Mucosa of descending colon (tissue), 3 donors: ENCODE measurements around the gene ASRGL1. TPM values are rescaled to one million over a fixed set of nuclear protein-coding genes. Genes with fewer than 3 reads are reported as not detected.

Experiments
- ATAC-seq: fragments of 200-7000 bp; cut with Tn5 transposase; one replicate; pipeline ENCODE4 v1.9.1; 2020; ENCODE audit warnings: mild to moderate bottlenecking, moderate library complexity
- DNase-seq, 3 donors: peaks; one replicate each; pipeline ENCODE4 v3.0.0-alpha.2; 2020
- H3K36me3 ChIP-seq: fragments of 200-600 bp; one replicate; pipeline ENCODE4 v1.8.0; 2021; ENCODE audit warnings: low read depth, mild to moderate bottlenecking
- H3K4me1 ChIP-seq: fragments of 200-600 bp; one replicate; pipeline ENCODE4 v1.8.0; 2021; ENCODE audit warnings: low read depth, mild to moderate bottlenecking
- H3K4me3 ChIP-seq: fragments of 200-600 bp; one replicate; pipeline ENCODE4 v1.8.0; 2021; ENCODE audit warnings: mild to moderate bottlenecking
- H3K9me3 ChIP-seq: fragments of 200-600 bp; one replicate; pipeline ENCODE4 v1.8.0; 2021; ENCODE audit warnings: mild to moderate bottlenecking
- intact Hi-C, 2 donors: fragments of 100-400 bp; cut with DNase I in 1 of 2; cut with micrococcal nuclease in 1 of 2; formaldehyde crosslinking; loops; one replicate each; pipeline versions ENCODE4 v1.11.0 to v1.11.1; 2022; cut with DNase I, micrococcal nuclease
- total RNA-seq, 3 donors: library from RNA; stranded (reverse); fragmentation: NEBNext Ultra II Directional in 2 of 3; extraction: Animal tissue kit (Norgen Biotek cat#: 25700) in 2 of 3; gene quantifications; one replicate each; pipeline versions ENCODE4 v1.2.1 to v1.2.4, GENCODE V29; 2021 to 2023
- TF ChIP-seq, protein P1 (sequence below): fragments of 200-600 bp; IDR thresholded peaks from one replicate; pipeline ENCODE4 v1.8.0; 2022; ENCODE audit warnings: antibody characterized with exemption, mild to moderate bottlenecking
- donor health status: DM: no; HTN: no; CAD: no; lungs with moderate emphysema.
- donor health status: DM: no; HTN: no; CAD: no.
- donor health status: DM: no; HTN: yes; CAD: no.

Gene ASRGL1
- total RNA-seq, 3 donors from 2014 or later = 12.2 to 66.7 (median 13.9) TPM

DNA sequence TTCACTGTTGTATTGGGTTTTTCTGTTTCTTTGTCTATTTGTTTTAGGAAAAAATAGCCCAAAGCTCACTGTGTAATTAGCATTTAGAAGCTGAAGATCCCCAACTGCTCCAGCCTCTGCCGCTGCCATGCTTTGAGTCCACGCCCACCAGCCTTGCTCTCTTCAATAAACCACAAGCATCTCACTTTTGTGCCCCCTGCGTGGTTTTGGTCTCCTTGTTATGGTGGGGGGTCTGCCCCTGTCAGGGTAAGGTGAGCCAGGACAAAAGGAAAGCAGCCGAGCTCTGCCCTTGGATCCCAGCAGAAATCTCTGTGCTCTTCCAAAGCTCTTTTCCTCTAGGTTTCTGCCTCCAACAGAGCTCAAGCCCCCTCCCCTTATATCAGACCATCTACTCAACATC is 85.8 kb downstream of the ASRGL1 start:
- DNase-seq (no peak), ATAC-seq (no peak)
- intact Hi-C loops = loop anchor here (5.0 kb wide), 2 partner anchors 119 to 134 kb away; no protein-coding TSS in a partner anchor
- TF ChIP-seq, protein P1, sequence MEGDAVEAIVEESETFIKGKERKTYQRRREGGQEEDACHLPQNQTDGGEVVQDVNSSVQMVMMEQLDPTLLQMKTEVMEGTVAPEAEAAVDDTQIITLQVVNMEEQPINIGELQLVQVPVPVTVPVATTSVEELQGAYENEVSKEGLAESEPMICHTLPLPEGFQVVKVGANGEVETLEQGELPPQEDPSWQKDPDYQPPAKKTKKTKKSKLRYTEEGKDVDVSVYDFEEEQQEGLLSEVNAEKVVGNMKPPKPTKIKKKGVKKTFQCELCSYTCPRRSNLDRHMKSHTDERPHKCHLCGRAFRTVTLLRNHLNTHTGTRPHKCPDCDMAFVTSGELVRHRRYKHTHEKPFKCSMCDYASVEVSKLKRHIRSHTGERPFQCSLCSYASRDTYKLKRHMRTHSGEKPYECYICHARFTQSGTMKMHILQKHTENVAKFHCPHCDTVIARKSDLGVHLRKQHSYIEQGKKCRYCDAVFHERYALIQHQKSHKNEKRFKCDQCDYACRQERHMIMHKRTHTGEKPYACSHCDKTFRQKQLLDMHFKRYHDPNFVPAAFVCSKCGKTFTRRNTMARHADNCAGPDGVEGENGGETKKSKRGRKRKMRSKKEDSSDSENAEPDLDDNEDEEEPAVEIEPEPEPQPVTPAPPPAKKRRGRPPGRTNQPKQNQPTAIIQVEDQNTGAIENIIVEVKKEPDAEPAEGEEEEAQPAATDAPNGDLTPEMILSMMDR = no peak
- Histone ChIP-seq H3K36me3 (no peaks in the 10 kb centered on the region), H3K4me3 (no peak overlapping the region), H3K4me1 (peaks cover 10% of the 10 kb centered on the region), H3K9me3 (no peaks in the 10 kb centered on the region)

DNA sequence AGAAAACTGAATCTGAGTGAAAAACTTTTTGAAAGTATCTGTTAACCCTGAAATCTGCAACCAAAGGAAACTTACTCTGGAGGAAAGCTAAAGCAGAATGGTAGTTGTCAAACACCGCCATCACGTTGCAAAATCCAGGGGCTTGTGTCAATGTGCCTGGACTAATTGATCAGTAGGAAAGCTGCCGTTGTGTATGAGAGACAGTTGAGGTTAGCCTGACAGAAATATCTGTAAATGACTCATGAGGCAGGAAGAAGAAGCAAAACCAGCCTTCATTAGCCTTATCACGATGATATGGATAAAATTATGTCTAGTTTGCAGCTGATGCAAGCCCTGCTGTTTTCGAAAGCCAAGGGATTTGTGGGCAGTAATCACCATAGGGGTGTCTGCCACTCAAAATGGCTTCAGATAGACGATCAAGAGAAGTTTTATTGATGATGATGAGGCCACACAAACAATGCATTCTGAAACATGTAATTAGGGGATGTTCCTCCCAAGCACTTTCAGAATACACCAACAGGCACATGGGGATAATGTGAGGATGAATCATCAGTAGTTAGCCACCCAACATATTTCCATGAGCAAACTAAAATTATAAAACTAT is 90.5 kb downstream of the ASRGL1 start:
- no peaks in the 10 kb centered on the region for H3K9me3 ChIP-seq
- H3K4me1 ChIP-seq = peaks cover 13% of the 10 kb centered on the region
- intact Hi-C loops = loop anchor here in 1 of 2 donors (5.0 kb wide), 1 partner anchor 115 kb away; no protein-coding TSS in a partner anchor
- TF ChIP-seq, protein P1 = no peak
- no peaks in the 10 kb centered on the region for H3K36me3 ChIP-seq
- ATAC-seq (no peak), DNase-seq (no peak)
- no peak overlapping the region for H3K4me3 ChIP-seq

DNA sequence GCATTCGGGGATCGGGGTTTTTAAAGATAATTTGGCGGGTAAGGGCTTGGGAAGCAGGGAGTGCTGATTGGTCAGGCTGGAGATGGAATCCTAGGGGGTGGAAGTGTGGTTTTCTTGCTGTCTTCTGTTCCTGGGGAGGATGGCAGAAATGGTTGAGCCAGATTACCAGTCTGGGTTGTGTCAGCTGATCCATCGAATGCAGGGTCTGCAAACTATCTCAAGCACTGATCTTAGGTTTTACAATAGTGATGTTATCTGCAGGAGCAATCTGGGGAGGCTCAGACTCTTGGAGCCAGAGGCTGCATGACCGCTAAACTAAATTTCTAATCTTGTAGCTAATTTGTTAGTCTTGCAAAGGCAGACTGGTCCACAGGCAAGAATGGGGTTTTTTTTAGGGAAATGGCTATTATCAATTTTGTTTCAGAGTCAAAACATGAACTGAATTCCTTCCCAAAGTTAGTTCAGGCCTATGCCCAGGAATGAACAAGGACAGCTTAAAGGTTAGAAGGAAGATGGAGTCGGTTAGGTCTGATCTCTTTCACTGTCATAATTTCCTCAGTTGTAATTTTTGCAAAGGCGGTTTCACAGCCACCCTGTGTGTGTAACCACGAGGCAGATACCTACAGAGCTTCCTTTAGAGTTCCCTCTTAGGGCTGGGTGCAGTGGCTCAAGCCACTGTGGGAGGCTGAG is 91.8 kb downstream of the ASRGL1 start:
- TF ChIP-seq, protein P1 = no peak
- Histone ChIP-seq H3K4me1 (peaks cover 19% of the 10 kb centered on the region), H3K9me3 (no peaks in the 10 kb centered on the region), H3K4me3 (no peak overlapping the region), H3K36me3 (no peaks in the 10 kb centered on the region)
- intact Hi-C loops = loop anchor here in 1 of 2 donors (5.0 kb wide), 1 partner anchor 113 kb away; no protein-coding TSS in a partner anchor
- ATAC-seq (no peak), DNase-seq (no peak)

DNA sequence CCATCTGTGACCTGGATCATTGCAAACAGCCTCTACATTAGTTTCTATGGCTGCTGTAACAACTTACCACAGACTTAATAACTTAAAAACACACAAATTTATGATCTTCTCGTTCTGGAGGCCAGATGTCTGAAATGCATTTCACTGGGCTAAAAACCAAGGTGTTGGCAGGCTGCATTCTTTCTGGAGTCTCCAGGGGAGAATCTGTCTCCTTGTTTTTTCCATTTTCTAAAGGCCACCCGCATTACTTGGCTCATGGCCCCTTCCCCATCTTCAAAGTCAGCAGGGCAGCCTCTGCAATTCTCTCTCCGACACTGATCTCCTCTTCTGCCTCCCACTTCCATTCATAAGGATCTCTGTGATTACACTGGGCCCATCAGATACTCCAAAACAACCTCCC is 93.2 kb downstream of the ASRGL1 start:
- intact Hi-C loops = no loop called here
- no peaks in the 10 kb centered on the region for H3K9me3 ChIP-seq
- no peak for DNase-seq
- TF ChIP-seq, protein P1 = no peak
- no peak overlapping the region for H3K4me3 ChIP-seq
- H3K4me1 ChIP-seq = peaks cover 16% of the 10 kb centered on the region
- no peak for ATAC-seq
- H3K36me3 ChIP-seq = no peaks in the 10 kb centered on the region

DNA sequence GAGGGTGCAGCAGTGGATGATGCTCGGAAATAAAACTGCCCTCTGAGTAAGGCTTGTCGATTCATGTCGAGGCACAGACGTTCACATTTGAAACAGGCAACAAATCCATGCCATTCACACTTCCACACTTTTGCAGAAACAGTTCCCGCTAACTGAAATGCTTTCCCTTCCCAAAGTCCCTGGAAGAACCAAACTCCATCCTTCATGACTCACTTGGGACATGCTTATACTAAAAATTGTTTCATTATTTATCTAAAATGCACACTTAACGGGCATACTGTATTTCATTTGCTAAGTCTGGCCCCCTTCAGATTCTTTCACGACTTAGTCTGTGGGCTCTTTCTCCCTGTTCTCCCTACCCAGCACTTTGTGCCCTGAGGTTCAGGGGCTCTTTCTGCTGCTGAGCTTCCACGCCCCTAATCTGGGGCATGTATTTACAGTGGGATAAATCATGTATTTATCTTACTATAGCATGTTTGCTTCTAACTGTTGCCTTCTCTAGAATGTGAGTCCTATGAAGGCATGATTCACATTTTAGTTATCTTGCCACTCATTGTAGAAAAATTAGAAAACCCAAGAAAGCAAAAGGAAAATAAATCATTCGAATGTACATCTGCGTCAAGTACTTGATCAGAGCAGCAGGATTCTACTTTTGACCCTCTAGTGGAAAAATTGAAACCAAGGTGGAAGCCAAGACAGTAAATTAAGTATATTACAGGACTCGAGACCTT is 94.1 kb downstream of the ASRGL1 start:
- intact Hi-C loops = no loop called here
- no peaks in the 10 kb centered on the region for H3K36me3 ChIP-seq
- peaks cover 12% of the 10 kb centered on the region for H3K4me1 ChIP-seq
- H3K9me3 ChIP-seq = no peaks in the 10 kb centered on the region
- DNase-seq = no peak
- H3K4me3 ChIP-seq = no peak overlapping the region
- ATAC-seq = no peak
- TF ChIP-seq, protein P1 = no peak
